HG02610 (cell line): ENCODE measurements around the gene KLF3.
"Not testable (repeated sequence)": the region's sequence is repeated elsewhere in the genome, so short reads cannot be mapped to it uniquely, and the experiment has no call there.

ENCODE experiments used
- ATAC-seq: cut with Tn5 transposase; IDR thresholded peaks from one replicate; pipeline ENCODE4 v1.9.1; 2021; ENCODE audit warnings: mild to moderate bottlenecking, moderate library complexity; ENCODE audit not compliant: unreplicated experiment

The KLF3 gene

GRCh38 chr4:38663801-38664705, at the start of gene KLF3:
KLF3 (plus strand) TSS chr4:38664199; CDS start chr4:38680626, 16,427 bp downstream.
- ATAC-seq = peak; percentile 79

- ATAC-seq = no peak
Observed at GRCh38 chr4:38614231-38614630, 49.8 kb upstream of the KLF3 start.

- no peak for ATAC-seq
Observed at GRCh38 chr4:38615847-38616246, 48.2 kb upstream of the KLF3 start.

- ATAC-seq = peak; percentile 53
Observed at GRCh38 chr4:38618505-38618904, 45.5 kb upstream of the KLF3 start.

GRCh38 chr4:38619316-38619715, 44.7 kb upstream of the KLF3 start:
- ATAC-seq = no peak

- no peak for ATAC-seq
Observed at GRCh38 chr4:38620065-38620464, 43.9 kb upstream of the KLF3 start.

GRCh38 chr4:38620527-38621027, 43.4 kb upstream of the KLF3 start:
- no peak for ATAC-seq

- ATAC-seq = no peak
Observed at GRCh38 chr4:38621028-38621684, 42.8 kb upstream of the KLF3 start.

GRCh38 chr4:38621831-38622230, 42.2 kb upstream of the KLF3 start:
- no peak for ATAC-seq

GRCh38 chr4:38622340-38622739, 41.7 kb upstream of the KLF3 start:
- not testable (repeated sequence) for ATAC-seq

- no peak for ATAC-seq
Observed at GRCh38 chr4:38623260-38623659, 40.7 kb upstream of the KLF3 start.

- no peak for ATAC-seq
Observed at GRCh38 chr4:38624311-38624710, 39.7 kb upstream of the KLF3 start.

GRCh38 chr4:38625508-38625907, 38.5 kb upstream of the KLF3 start:
- no peak for ATAC-seq

- ATAC-seq = not testable (repeated sequence)
Observed at GRCh38 chr4:38626901-38627444, 37.0 kb upstream of the KLF3 start.

- ATAC-seq = no peak
Observed at GRCh38 chr4:38630519-38630918, 33.5 kb upstream of the KLF3 start.

- no peak for ATAC-seq
Observed at GRCh38 chr4:38634047-38634759, 29.8 kb upstream of the KLF3 start.

GRCh38 chr4:38639242-38639641, 24.8 kb upstream of the KLF3 start:
- ATAC-seq = no peak

- no peak for ATAC-seq
Observed at GRCh38 chr4:38641811-38642210, 22.2 kb upstream of the KLF3 start.

GRCh38 chr4:38644201-38644600, 19.8 kb upstream of the KLF3 start:
- no peak for ATAC-seq

- no peak for ATAC-seq
Observed at GRCh38 chr4:38647101-38647819, 16.7 kb upstream of the KLF3 start.
